H1 (cell line): Measurements from ENCODE around the gene TFDP1. TPM values are rescaled to one million over a fixed set of nuclear protein-coding genes. Genes with fewer than 3 reads are reported as not detected.
"Not testable (repeated sequence)": the region's sequence is repeated elsewhere in the genome, so short reads cannot be mapped to it uniquely, and the experiment has no call there.

Source experiments
- CTCF ChIA-PET: fragments of 300-600 bp; sonication (Branson Sonifier 250); formaldehyde crosslinking; loops from one replicate; lab custom pipeline; 2021; ENCODE audit not compliant: partially characterized antibody; lab: Charles Lee
- POLR2A ChIA-PET: fragments of 300-600 bp; sonication (Branson Sonifier 250); formaldehyde crosslinking; loops from one replicate; lab custom pipeline; 2021; ENCODE audit warnings: inconsistent platforms; ENCODE audit not compliant: partially characterized antibody; lab: Charles Lee
- DNase-seq, 2 experiments: peaks; one replicate each; pipeline versions ENCODE4 v3.0.0 to v3.0.0-alpha.2; 2010 to 2022; ENCODE audit warnings: low spot score in 2 of 2, low read depth in 1 of 2, mixed read lengths in 1 of 2
- FAIRE-seq: peaks from 2 replicates; lab custom pipeline; 2011; peaks lifted over from hg19 to GRCh38; lab: Jason Lieb, UNC
- H2AFZ ChIP-seq: 2 replicates; pipeline ENCODE4 v1.8.1; 2012; ENCODE audit warnings: low read length, inconsistent platforms
- H2AK5ac ChIP-seq: 2 replicates; pipeline ENCODE4 v1.6.1; 2013; ENCODE audit warnings: low read depth, low read length
- H2BK120ac ChIP-seq: replicated peaks from 2 replicates; pipeline ENCODE3; 2013; ENCODE audit warnings: low read depth, low read length, inconsistent platforms
- H2BK12ac ChIP-seq: 2 replicates; pipeline ENCODE4 v1.6.1; 2013; ENCODE audit warnings: low read depth, low read length
- H2BK15ac ChIP-seq: 2 replicates; pipeline ENCODE4 v1.6.1; 2013; ENCODE audit warnings: low read length
- H2BK20ac ChIP-seq: 2 replicates; pipeline ENCODE4 v1.6.1; 2013; ENCODE audit warnings: low read length
- H2BK5ac ChIP-seq: 2 replicates; pipeline ENCODE4 v1.6.1; 2013; ENCODE audit warnings: low read depth, low read length
- H3K14ac ChIP-seq: 2 replicates; pipeline ENCODE4 v1.6.1; 2013; ENCODE audit warnings: inconsistent platforms; ENCODE audit not compliant: insufficient read length
- H3K18ac ChIP-seq: 2 replicates; pipeline ENCODE4 v1.6.1; 2013; ENCODE audit warnings: low read length; ENCODE audit errors: extremely low read depth
- H3K23ac ChIP-seq: 2 replicates; pipeline ENCODE4 v1.6.1; 2013; ENCODE audit warnings: inconsistent platforms; ENCODE audit not compliant: insufficient read length
- H3K23me2 ChIP-seq: 2 replicates; pipeline ENCODE4 v1.6.1; 2013; ENCODE audit warnings: low read depth, low read length
- H3K27ac ChIP-seq: 2 replicates; pipeline ENCODE4 v1.6.1; 2011; ENCODE audit warnings: low read depth, low read length, inconsistent platforms
- H3K27me3 ChIP-seq, 4 experiments: replicated peaks in 1 of 4; 1 replicate in 1 of 4; 2 replicates in 3 of 4; pipeline versions ENCODE4 v1.6.1 to v1.8.1; 2011 to 2013; ENCODE audit warnings: low read length in 3 of 4, mild to moderate bottlenecking in 3 of 4, inconsistent platforms in 2 of 4, mixed read lengths in 2 of 4, moderate library complexity in 1 of 4; ENCODE audit not compliant: control insufficient read depth in 3 of 4, insufficient read depth in 3 of 4; ENCODE audit errors: extremely low read depth in 1 of 4
- H3K36me3 ChIP-seq, 4 experiments: 2 replicates each; pipeline versions ENCODE4 v1.6.1 to v1.8.1; 2011 to 2013; ENCODE audit warnings: mild to moderate bottlenecking in 4 of 4, low read length in 3 of 4, moderate library complexity in 2 of 4, control low read depth in 1 of 4, inconsistent platforms in 1 of 4; ENCODE audit not compliant: insufficient read depth in 4 of 4, control insufficient read depth in 2 of 4
- H3K4ac ChIP-seq: replicated peaks from 2 replicates; pipeline ENCODE3; 2013; ENCODE audit warnings: low read length, low read depth, mixed read lengths, inconsistent platforms; ENCODE audit not compliant: insufficient read length
- H3K4me1 ChIP-seq, 4 experiments: replicated peaks in 1 of 4; 1 replicate in 1 of 4; 2 replicates in 3 of 4; pipeline versions ENCODE4 v1.6.1 to v1.8.1; 2011 to 2013; ENCODE audit warnings: low read length in 3 of 4, inconsistent platforms in 2 of 4, mixed read lengths in 1 of 4; ENCODE audit not compliant: insufficient read depth in 4 of 4, control insufficient read depth in 3 of 4
- H3K4me2 ChIP-seq, 2 experiments: 2 replicates each; pipeline versions ENCODE4 v1.6.1 to v1.8.1; 2011 to 2013; ENCODE audit warnings: low read depth in 2 of 2, low read length in 2 of 2, control low read depth in 1 of 2, inconsistent platforms in 1 of 2, mild to moderate bottlenecking in 1 of 2; ENCODE audit not compliant: insufficient read depth in 1 of 2
- H3K4me3 ChIP-seq, 4 experiments: fragments of 200-600, 300-600 bp in 1 of 4; sonication (generic), shearing (Covaris generic), sonication (Bioruptor Twin) in 1 of 4; 2 replicates each; pipeline versions ENCODE4 v1.5.1 to v1.8.1; 2011 to 2016; ENCODE audit warnings: low read length in 4 of 4, low read depth in 3 of 4, control low read depth in 2 of 4, inconsistent platforms in 2 of 4, mild to moderate bottlenecking in 2 of 4, mixed read lengths in 1 of 4, moderate library complexity in 1 of 4; ENCODE audit not compliant: insufficient read depth in 2 of 4; ENCODE audit errors: extremely low read depth in 1 of 4
- H3K56ac ChIP-seq: replicated peaks from 2 replicates; pipeline ENCODE3; 2013; ENCODE audit warnings: low read depth, mild to moderate bottlenecking, mixed read lengths, low read length, inconsistent platforms; ENCODE audit not compliant: insufficient read length
- H3K79me1 ChIP-seq: 2 replicates; pipeline ENCODE4 v1.6.1; 2013; ENCODE audit warnings: low read depth, low read length, control low read depth
- H3K79me2 ChIP-seq, 2 experiments: 2 replicates each; pipeline versions ENCODE4 v1.6.1 to v1.8.1; 2012 to 2013; ENCODE audit warnings: low read length in 2 of 2, mild to moderate bottlenecking in 2 of 2, inconsistent platforms in 1 of 2; ENCODE audit not compliant: insufficient read depth in 2 of 2, control insufficient read depth in 1 of 2
- H3K9ac ChIP-seq, 4 experiments: replicated peaks in 1 of 4; 1 replicate in 1 of 4; 2 replicates in 3 of 4; pipeline versions ENCODE4 v1.6.1 to v1.8.1; 2011 to 2013; ENCODE audit warnings: low read depth in 3 of 4, low read length in 3 of 4, control low read depth in 2 of 4, mild to moderate bottlenecking in 2 of 4, moderate library complexity in 2 of 4, inconsistent platforms in 1 of 4; ENCODE audit errors: extremely low read depth in 1 of 4
- H3K9me3 ChIP-seq, 2 experiments: 2 replicates each; pipeline versions ENCODE4 v1.6.1 to v1.8.1; 2012 to 2013; ENCODE audit warnings: mild to moderate bottlenecking in 2 of 2, moderate library complexity in 2 of 2, control low read depth in 1 of 2, inconsistent platforms in 1 of 2, low read depth in 1 of 2, low read length in 1 of 2, mixed read lengths in 1 of 2; ENCODE audit not compliant: insufficient read depth in 2 of 2
- H4K20me1 ChIP-seq, 2 experiments: replicated peaks in 1 of 2; 2 replicates each; pipeline versions ENCODE3 to v1.8.1; 2011 to 2013; ENCODE audit warnings: inconsistent platforms in 2 of 2, low read length in 2 of 2, mild to moderate bottlenecking in 1 of 2; ENCODE audit not compliant: insufficient read depth in 2 of 2, control insufficient read depth in 1 of 2
- H4K5ac ChIP-seq: 2 replicates; pipeline ENCODE4 v1.6.1; 2013; ENCODE audit warnings: low read length, low read depth, mixed read lengths, inconsistent platforms; ENCODE audit not compliant: insufficient read length
- H4K8ac ChIP-seq: 2 replicates; pipeline ENCODE4 v1.8.0; 2013; ENCODE audit warnings: mild to moderate bottlenecking, moderate library complexity, low read length, inconsistent platforms; ENCODE audit not compliant: insufficient read depth; ENCODE audit errors: extremely low read depth
- H4K91ac ChIP-seq: replicated peaks from 2 replicates; pipeline ENCODE3; 2013; ENCODE audit warnings: low read length, mixed read lengths, inconsistent platforms; ENCODE audit not compliant: insufficient read length
- ATF2 ChIP-seq: IDR thresholded peaks from 2 replicates; pipeline ENCODE4 v1.6.1; 2012; ENCODE audit warnings: low read length, inconsistent platforms
- ATF3 ChIP-seq: IDR thresholded peaks from 2 replicates; pipeline ENCODE4 v1.6.1; 2011; ENCODE audit warnings: low read depth, mild to moderate bottlenecking, low read length; ENCODE audit not compliant: insufficient read depth
- CHD1 ChIP-seq: IDR thresholded peaks from 2 replicates; pipeline ENCODE4 v1.6.1; 2012; ENCODE audit warnings: low read depth, low read length, improper control_type of control experiment
- EP300 ChIP-seq, 2 experiments: IDR thresholded peaks; 1 replicate in 1 of 2; 2 replicates in 1 of 2; pipeline ENCODE4 v1.6.1; 2011 to 2012; ENCODE audit warnings: low read depth in 2 of 2, low read length in 2 of 2, mild to moderate bottlenecking in 2 of 2, borderline replicate concordance in 1 of 2, inconsistent platforms in 1 of 2, moderate library complexity in 1 of 2
- KDM4A ChIP-seq: IDR thresholded peaks from one replicate; pipeline ENCODE4 v1.7.1; 2012; ENCODE audit warnings: low read depth, mild to moderate bottlenecking, moderate library complexity, low read length, inconsistent platforms; ENCODE audit not compliant: severe bottlenecking
- WGBS, 2 experiments: shearing (Covaris generic) in 1 of 2; methylation state at CpG; one replicate each; pipeline versions ENCODE4 v1.1.6 to v1.1.7; 2013 to 2015; ENCODE audit warnings: low lambda C conversion rate in 2 of 2, mixed read lengths in 2 of 2, inconsistent platforms in 1 of 2, low coverage in 1 of 2, missing lambda C conversion rate in 1 of 2; ENCODE audit not compliant: insufficient replicate concordance in 2 of 2, insufficient coverage in 1 of 2, insufficient read length in 1 of 2; ENCODE audit errors: extremely low coverage in 1 of 2, missing lambda C conversion rate in 1 of 2; 5-methylcytosine and 5-hydroxymethylcytosine counted together
- polyA plus RNA-seq, 7 experiments: library from polyadenylated mRNA; depleted of rRNA in 3 of 7; stranded (reverse) in 5 of 7; unstranded in 2 of 7; fragments of >200 nt in 5 of 7; fragments of 200-250 nt in 2 of 7; gene quantifications; 1 replicate in 5 of 7; 2 replicates in 1 of 7; 4 replicates in 1 of 7; pipeline versions ENCODE4 v1.2.1 to v1.2.3, GENCODE V29; 2011 to 2013; ENCODE audit warnings: missing spikeins in 2 of 7, mixed read lengths in 2 of 7
- total RNA-seq: library from RNA; stranded (reverse); fragmentation: NEBNext Ultra II Directional; extraction: Animal tissue kit (Norgen Biotek cat#: 25700); gene quantifications from 2 replicates; pipeline ENCODE4 v1.2.1, GENCODE V29; 2021

TFDP1 gene
- total and polyA plus RNA-seq, 2 of the 8 experiments (the other 6 are each of a cell fraction or from before 2014, with no cell fraction given), result 43.6 to 81.9 TPM

- TF ChIP-seq KDM4A (no peak), ATF3 (no peak), CHD1 (no peak), ATF2 (no peak), EP300 (IDR thresholded peaks at IDR 0.05; ENCODE audit: borderline replicate concordance in 1 of 2, low read depth in 2 of 2, low read length in 2 of 2) (no peak)
- TF ChIP-seq, all 59 proteins: peak for 0
These were observed 39.7 kb downstream of the TFDP1 start (continued) for GRCh38 chr13:113624235-113624587.

GRCh38 chr13:113624640-113625304 lies 40.2 kb downstream of the TFDP1 start:
- H3K56ac ChIP-seq, H3K23ac ChIP-seq, H3K4me3 ChIP-seq, H4K91ac ChIP-seq, H3K9ac ChIP-seq, H3K4ac ChIP-seq, POLR2A ChIA-PET, H3K18ac ChIP-seq, FAIRE-seq, H3K27ac ChIP-seq, H2AK5ac ChIP-seq, H2BK120ac ChIP-seq, H4K5ac ChIP-seq, H2BK5ac ChIP-seq, H4K8ac ChIP-seq, H3K4me2 ChIP-seq, H2BK12ac ChIP-seq, CTCF ChIA-PET, H2BK20ac ChIP-seq, H3K14ac ChIP-seq, H3K23me2 ChIP-seq, DNase-seq, H3K4me1 ChIP-seq, H3K27me3 ChIP-seq, H2AFZ ChIP-seq, H2BK15ac ChIP-seq: not testable (repeated sequence)
- H3K36me3 ChIP-seq, result peaks cover 0 to 21% (median 11%) of the 10 kb centered on the region in 4 experiments; a peak in 5 of 8 replicates
- H4K20me1 ChIP-seq, result peaks cover 6 to 12% of the 10 kb centered on the region in 2 experiments
- peaks cover 0 to 32% of the 10 kb centered on the region in 2 experiments; a peak in 2 of 4 replicates for H3K79me2 ChIP-seq
- peaks cover 13% of the 10 kb centered on the region for H3K79me1 ChIP-seq
- 89% methylated on average over 14 of the region's 14 CpGs; no CpG with 5 or more reads in 1 of the 2 experiments for WGBS, 2 experiments
- peaks cover 0 to 14% of the 10 kb centered on the region in 2 experiments; a peak in 1 of 4 replicates for H3K9me3 ChIP-seq
